Measurements from ENCODE around the gene ZNF276. TPM values are rescaled to one million over a fixed set of nuclear protein-coding genes. Genes with fewer than 3 reads are reported as not detected.

The ZNF276 gene
- total RNA-seq, 1 experiment from 2014 or later, result 30.1 TPM

DNA sequence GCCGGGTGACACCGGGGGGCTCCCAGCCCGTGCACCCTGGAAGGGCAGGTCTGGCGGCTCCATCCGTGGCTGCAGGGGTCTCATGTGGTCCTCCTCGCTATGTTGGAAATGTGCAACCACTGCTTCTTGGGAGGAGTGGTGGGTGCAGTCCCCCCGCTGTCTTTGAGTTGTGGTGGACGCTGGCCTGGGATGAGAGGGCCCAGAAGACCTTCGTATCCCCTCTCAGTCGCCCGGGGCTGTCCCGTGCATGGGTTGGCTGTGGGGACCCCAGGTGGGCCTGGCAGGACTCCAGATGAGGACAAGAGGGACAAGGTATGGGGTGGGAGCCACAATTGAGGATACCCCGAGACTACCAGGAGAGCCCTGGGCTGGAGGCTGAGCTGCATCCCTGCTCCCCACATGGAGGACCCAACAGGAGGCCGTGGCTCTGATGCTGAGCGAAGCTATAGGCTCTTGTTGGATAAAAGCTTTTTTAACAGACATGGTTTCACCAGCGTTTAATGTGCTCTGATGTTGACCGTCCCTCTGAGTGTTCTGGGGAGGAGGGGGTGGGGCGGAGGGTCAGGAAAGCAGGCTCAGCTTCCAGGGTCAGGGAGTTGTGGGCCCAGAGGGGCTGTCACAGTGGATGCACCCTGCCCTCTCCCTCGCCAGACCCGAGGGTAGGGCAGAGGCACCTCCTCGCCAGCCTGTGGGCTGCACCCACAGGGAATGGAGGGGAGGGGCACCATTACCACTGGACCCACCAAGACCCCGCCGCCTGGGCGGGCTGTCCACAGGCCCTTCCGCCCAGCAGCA, 25.3 kb upstream of the ZNF276 start:
- no peak overlapping the region for H3K9ac ChIP-seq (ENCODE audit: low read length)
- intact Hi-C loops (cut with micrococcal nuclease), result no loop called here
- H3K27ac ChIP-seq (ENCODE audit: low read length), result no peak overlapping the region
- ChIA-PET CTCF (no interaction called here), POLR2A (ENCODE audit: unreplicated experiment) (interaction anchor here (0.7 kb wide), 1 partner anchor 328 kb away, joined by 3 read pairs; no protein-coding TSS in a partner anchor)
- H3K36me3 ChIP-seq (ENCODE audit: low read depth, low read length), result no peaks in the 10 kb centered on the region
- H4K20me1 ChIP-seq (ENCODE audit: low read length), result no peaks in the 10 kb centered on the region
- TSS peak; percentile 23 for BruUV-seq (replicated peaks)
- no peaks in the 10 kb centered on the region for H3K9me2 ChIP-seq (replicated peaks; ENCODE audit: low read length)
- no peaks in the 10 kb centered on the region for H3K9me3 ChIP-seq (ENCODE audit: low read length)
- ATAC-seq (no peak), DNase-seq (no peak)
- H3K4me1 ChIP-seq (ENCODE audit: insufficient read depth, low read length), result peaks cover 9% of the 10 kb centered on the region
- no peaks in the 10 kb centered on the region for H3K79me2 ChIP-seq (ENCODE audit: low read length)
- TF ChIP-seq EZH2phosphoT487 (IDR thresholded peaks at IDR 0.05; ENCODE audit: borderline replicate concordance, low read length) (no peak), EZH2 (IDR thresholded peaks at IDR 0.05; ENCODE audit: low read length, unreplicated experiment) (no peak)
- TF ChIP-seq, protein P1, sequence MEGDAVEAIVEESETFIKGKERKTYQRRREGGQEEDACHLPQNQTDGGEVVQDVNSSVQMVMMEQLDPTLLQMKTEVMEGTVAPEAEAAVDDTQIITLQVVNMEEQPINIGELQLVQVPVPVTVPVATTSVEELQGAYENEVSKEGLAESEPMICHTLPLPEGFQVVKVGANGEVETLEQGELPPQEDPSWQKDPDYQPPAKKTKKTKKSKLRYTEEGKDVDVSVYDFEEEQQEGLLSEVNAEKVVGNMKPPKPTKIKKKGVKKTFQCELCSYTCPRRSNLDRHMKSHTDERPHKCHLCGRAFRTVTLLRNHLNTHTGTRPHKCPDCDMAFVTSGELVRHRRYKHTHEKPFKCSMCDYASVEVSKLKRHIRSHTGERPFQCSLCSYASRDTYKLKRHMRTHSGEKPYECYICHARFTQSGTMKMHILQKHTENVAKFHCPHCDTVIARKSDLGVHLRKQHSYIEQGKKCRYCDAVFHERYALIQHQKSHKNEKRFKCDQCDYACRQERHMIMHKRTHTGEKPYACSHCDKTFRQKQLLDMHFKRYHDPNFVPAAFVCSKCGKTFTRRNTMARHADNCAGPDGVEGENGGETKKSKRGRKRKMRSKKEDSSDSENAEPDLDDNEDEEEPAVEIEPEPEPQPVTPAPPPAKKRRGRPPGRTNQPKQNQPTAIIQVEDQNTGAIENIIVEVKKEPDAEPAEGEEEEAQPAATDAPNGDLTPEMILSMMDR (conservative IDR thresholded peaks at IDR 0.05; ENCODE audit: low read depth, low read length), result no peak
- H3F3A ChIP-seq (ENCODE audit: low read length, unreplicated experiment), result no peaks in the 10 kb centered on the region
- no peaks in the 10 kb centered on the region for H3K27me3 ChIP-seq (ENCODE audit: low read length)
- no peak overlapping the region for H3K4me3 ChIP-seq (ENCODE audit: low read length)
- H3K4me2 ChIP-seq (ENCODE audit: low read length), result no peak overlapping the region
- no peak overlapping the region for H2AFZ ChIP-seq (ENCODE audit: low read length)

DNA sequence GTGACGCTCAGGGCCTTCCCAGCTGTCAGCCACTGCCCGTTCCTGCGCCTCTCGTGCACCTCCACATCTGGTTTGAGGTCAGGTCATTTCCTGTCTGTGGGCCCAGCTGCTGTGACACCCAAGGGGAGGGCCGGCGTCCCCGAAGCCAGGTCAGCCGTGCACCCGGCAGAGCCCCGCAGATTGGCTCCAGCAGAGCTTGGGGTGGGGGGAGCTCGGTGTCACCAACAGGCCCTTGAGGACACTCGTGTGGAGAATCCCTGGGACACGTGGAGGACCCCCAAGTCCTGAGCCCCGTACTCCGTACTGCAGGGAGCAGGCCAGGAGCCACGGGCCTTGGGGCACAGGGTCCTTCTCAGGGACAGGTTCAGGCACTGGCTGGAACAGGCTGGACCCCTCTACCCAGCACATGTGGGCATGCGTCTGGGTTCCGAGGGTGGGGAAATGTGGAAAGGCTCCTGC, 24.6 kb upstream of the ZNF276 start:
- Histone ChIP-seq H3K4me3 (ENCODE audit: low read length) (no peak overlapping the region), H3K4me2 (ENCODE audit: low read length) (no peak overlapping the region), H3K27me3 (ENCODE audit: low read length) (no peaks in the 10 kb centered on the region), H3K9ac (ENCODE audit: low read length) (no peak overlapping the region), H3K79me2 (ENCODE audit: low read length) (no peaks in the 10 kb centered on the region), H4K20me1 (ENCODE audit: low read length) (no peaks in the 10 kb centered on the region), H3K27ac (ENCODE audit: low read length) (no peak overlapping the region), H3K9me2 (replicated peaks; ENCODE audit: low read length) (no peaks in the 10 kb centered on the region), H2AFZ (ENCODE audit: low read length) (no peak overlapping the region), H3F3A (ENCODE audit: low read length, unreplicated experiment) (no peaks in the 10 kb centered on the region), H3K9me3 (ENCODE audit: low read length) (no peaks in the 10 kb centered on the region), H3K4me1 (ENCODE audit: insufficient read depth, low read length) (peaks cover 9% of the 10 kb centered on the region), H3K36me3 (ENCODE audit: low read depth, low read length) (no peaks in the 10 kb centered on the region)
- ChIA-PET POLR2A (ENCODE audit: unreplicated experiment) (no interaction called here), CTCF (no interaction called here)
- ATAC-seq, result no peak
- BruUV-seq (replicated peaks), result no TSS peak
- TF ChIP-seq, protein P1 (conservative IDR thresholded peaks at IDR 0.05; ENCODE audit: low read depth, low read length), result no peak
- no peak for TF ChIP-seq EZH2phosphoT487 (IDR thresholded peaks at IDR 0.05; ENCODE audit: borderline replicate concordance, low read length)
- TF ChIP-seq EZH2 (IDR thresholded peaks at IDR 0.05; ENCODE audit: low read length, unreplicated experiment), result no peak
- intact Hi-C loops (cut with micrococcal nuclease), result no loop called here
- DNase-seq, result no peak

DNA sequence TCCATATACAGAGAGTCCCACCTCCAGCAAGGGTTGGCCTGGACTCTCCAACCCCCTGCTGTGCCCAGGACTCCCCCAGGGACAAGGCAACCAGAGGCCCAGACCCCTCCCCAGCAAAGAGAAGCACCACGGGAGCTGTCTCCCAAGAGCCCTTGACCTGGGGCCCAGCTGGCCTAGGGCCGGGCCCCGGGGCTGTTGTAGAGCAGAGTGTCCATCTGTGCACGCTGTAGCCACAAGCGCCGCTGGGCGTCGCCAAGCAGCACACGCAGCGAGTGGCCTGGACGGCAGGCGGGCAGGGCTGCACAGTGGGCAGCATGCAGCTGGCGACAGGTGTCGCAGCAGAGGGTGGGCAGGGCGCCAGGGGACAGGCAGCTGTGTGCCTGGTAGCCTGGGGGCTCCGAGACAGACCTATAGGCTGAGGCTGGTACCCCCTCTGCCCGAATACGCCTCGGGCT, 24.1 kb upstream of the ZNF276 start:
- ChIA-PET CTCF (no interaction called here), POLR2A (ENCODE audit: unreplicated experiment) (no interaction called here)
- intact Hi-C loops (cut with micrococcal nuclease), result no loop called here
- Histone ChIP-seq H3K27me3 (ENCODE audit: low read length) (no peaks in the 10 kb centered on the region), H3K4me2 (ENCODE audit: low read length) (no peak overlapping the region), H3K79me2 (ENCODE audit: low read length) (no peaks in the 10 kb centered on the region), H4K20me1 (ENCODE audit: low read length) (no peaks in the 10 kb centered on the region), H2AFZ (ENCODE audit: low read length) (no peak overlapping the region), H3K9me3 (ENCODE audit: low read length) (no peaks in the 10 kb centered on the region), H3K36me3 (ENCODE audit: low read depth, low read length) (no peaks in the 10 kb centered on the region), H3K9ac (ENCODE audit: low read length) (no peak overlapping the region), H3K4me1 (ENCODE audit: insufficient read depth, low read length) (peaks cover 9% of the 10 kb centered on the region), H3F3A (ENCODE audit: low read length, unreplicated experiment) (no peaks in the 10 kb centered on the region), H3K27ac (ENCODE audit: low read length) (no peak overlapping the region), H3K4me3 (ENCODE audit: low read length) (no peak overlapping the region), H3K9me2 (replicated peaks; ENCODE audit: low read length) (no peaks in the 10 kb centered on the region)
- TF ChIP-seq EZH2phosphoT487 (IDR thresholded peaks at IDR 0.05; ENCODE audit: borderline replicate concordance, low read length) (no peak), EZH2 (IDR thresholded peaks at IDR 0.05; ENCODE audit: low read length, unreplicated experiment) (no peak)
- TF ChIP-seq, protein P1 (conservative IDR thresholded peaks at IDR 0.05; ENCODE audit: low read depth, low read length), result no peak
- ATAC-seq (no peak), DNase-seq (no peak)
- BruUV-seq (replicated peaks), result no TSS peak

Data from PC-3 (cell line).